GM18873 (cell line): Measurements from ENCODE around the gene TFCP2L1.
"Not testable (repeated sequence)": the region's sequence is repeated elsewhere in the genome, so short reads cannot be mapped to it uniquely, and the experiment has no call there.

Experiments
- ATAC-seq: cut with Tn5 transposase; IDR thresholded peaks from one replicate; pipeline ENCODE4 v1.9.1; 2021; ENCODE audit warnings: mild to moderate bottlenecking, moderate library complexity, moderate number of reproducible peaks; ENCODE audit not compliant: unreplicated experiment, low FRiP score

The TFCP2L1 gene

GRCh38 chr2:121284463-121285449 lies at the start of gene TFCP2L1:
Gene TFCP2L1 (minus strand): TSS chr2:121285202. CDS start chr2:121285109, 93 bp downstream.
- ATAC-seq, result no peak

- ATAC-seq, result peak; percentile 87
Observed at GRCh38 chr2:121333834-121334558, 49.0 kb upstream of the TFCP2L1 start.

GRCh38 chr2:121333231-121333630 lies 48.2 kb upstream of the TFCP2L1 start:
- no peak for ATAC-seq

GRCh38 chr2:121331324-121331723 lies 46.3 kb upstream of the TFCP2L1 start:
- ATAC-seq, result not testable (repeated sequence)

- ATAC-seq, result no peak
Observed at GRCh38 chr2:121330921-121331320, 45.9 kb upstream of the TFCP2L1 start.

- ATAC-seq, result no peak
Observed at GRCh38 chr2:121329786-121330185, 44.8 kb upstream of the TFCP2L1 start.

GRCh38 chr2:121326628-121327027 lies 41.6 kb upstream of the TFCP2L1 start:
- no peak for ATAC-seq

GRCh38 chr2:121324601-121325000 lies 39.6 kb upstream of the TFCP2L1 start:
- no peak for ATAC-seq

GRCh38 chr2:121321476-121321875 lies 36.5 kb upstream of the TFCP2L1 start:
- no peak for ATAC-seq

- no peak for ATAC-seq
Observed at GRCh38 chr2:121319941-121320340, 34.9 kb upstream of the TFCP2L1 start.

GRCh38 chr2:121316986-121317385 lies 32.0 kb upstream of the TFCP2L1 start:
- no peak for ATAC-seq

GRCh38 chr2:121313701-121314100 lies 28.7 kb upstream of the TFCP2L1 start:
- ATAC-seq, result not testable (repeated sequence)

GRCh38 chr2:121309801-121310200 lies 24.8 kb upstream of the TFCP2L1 start:
- peak; percentile 86 for ATAC-seq

- no peak for ATAC-seq
Observed at GRCh38 chr2:121309323-121309722, 24.3 kb upstream of the TFCP2L1 start.

- ATAC-seq, result no peak
Observed at GRCh38 chr2:121307048-121307447, 22.0 kb upstream of the TFCP2L1 start.

GRCh38 chr2:121304941-121305340 lies 19.9 kb upstream of the TFCP2L1 start:
- no peak for ATAC-seq

- ATAC-seq, result no peak
Observed at GRCh38 chr2:121303531-121304263, 18.7 kb upstream of the TFCP2L1 start.

- not testable (repeated sequence) for ATAC-seq
Observed at GRCh38 chr2:121301190-121301589, 16.2 kb upstream of the TFCP2L1 start.

- no peak for ATAC-seq
Observed at GRCh38 chr2:121298476-121298875, 13.5 kb upstream of the TFCP2L1 start.

GRCh38 chr2:121297866-121298265 lies 12.9 kb upstream of the TFCP2L1 start:
- ATAC-seq, result not testable (repeated sequence)
